Ovary (tissue), 3 donors: ENCODE measurements around the gene ABCG1.

Experiments
- EP300 ChIP-seq: sonication (generic); formaldehyde crosslinking; IDR thresholded peaks from one replicate; pipeline ENCODE4 v1.6.1; 2017; ENCODE audit warnings: antibody characterized with exemption
- TF ChIP-seq, protein P1 (sequence below), 3 donors: fragments of 450-650 bp in 2 of 3; fragments of 200-600 bp in 1 of 3; IDR thresholded peaks; one replicate each; pipeline versions ENCODE4 v1.5.1 to v1.8.0; 2016 to 2022; ENCODE audit warnings: antibody characterized with exemption in 3 of 3, mild to moderate bottlenecking in 1 of 3
- donor health status: DM: no; HTN: no; CAD: no.

- TF ChIP-seq, protein P1, sequence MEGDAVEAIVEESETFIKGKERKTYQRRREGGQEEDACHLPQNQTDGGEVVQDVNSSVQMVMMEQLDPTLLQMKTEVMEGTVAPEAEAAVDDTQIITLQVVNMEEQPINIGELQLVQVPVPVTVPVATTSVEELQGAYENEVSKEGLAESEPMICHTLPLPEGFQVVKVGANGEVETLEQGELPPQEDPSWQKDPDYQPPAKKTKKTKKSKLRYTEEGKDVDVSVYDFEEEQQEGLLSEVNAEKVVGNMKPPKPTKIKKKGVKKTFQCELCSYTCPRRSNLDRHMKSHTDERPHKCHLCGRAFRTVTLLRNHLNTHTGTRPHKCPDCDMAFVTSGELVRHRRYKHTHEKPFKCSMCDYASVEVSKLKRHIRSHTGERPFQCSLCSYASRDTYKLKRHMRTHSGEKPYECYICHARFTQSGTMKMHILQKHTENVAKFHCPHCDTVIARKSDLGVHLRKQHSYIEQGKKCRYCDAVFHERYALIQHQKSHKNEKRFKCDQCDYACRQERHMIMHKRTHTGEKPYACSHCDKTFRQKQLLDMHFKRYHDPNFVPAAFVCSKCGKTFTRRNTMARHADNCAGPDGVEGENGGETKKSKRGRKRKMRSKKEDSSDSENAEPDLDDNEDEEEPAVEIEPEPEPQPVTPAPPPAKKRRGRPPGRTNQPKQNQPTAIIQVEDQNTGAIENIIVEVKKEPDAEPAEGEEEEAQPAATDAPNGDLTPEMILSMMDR (IDR thresholded peaks at IDR 0.05), result no peak
- TF ChIP-seq EP300, result no peak
Measured at GRCh38 chr21:42314616-42315295, 95.8 kb downstream of the ABCG1 start.
